Thoracic aorta (tissue), 2 donors: ENCODE data around the gene VPREB1. TPM values are rescaled to one million over a fixed set of nuclear protein-coding genes. Genes with fewer than 3 reads are reported as not detected.
"Not testable (repeated sequence)": the region's sequence is repeated elsewhere in the genome, so short reads cannot be mapped to it uniquely, and the experiment has no call there.

Source experiments
- ATAC-seq: fragments of 150-250 bp; one replicate; pipeline ENCODE4 v1.8.0; 2017; ENCODE audit warnings: low read depth; ENCODE audit not compliant: insufficient number of reproducible peaks, low FRiP score
- DNase-seq: peaks from one replicate; pipeline ENCODE4 v3.0.0-alpha.2; 2020; ENCODE audit warnings: low spot score
- H3K27ac ChIP-seq, 2 donors: fragments of 200-600 bp; sonication (generic); 1 replicate in 1 of 2; 2 replicates in 1 of 2; pipeline ENCODE4 v1.5.1; 2016; ENCODE audit warnings: mild to moderate bottlenecking in 2 of 2, moderate library complexity in 2 of 2
- H3K27me3 ChIP-seq: fragments of 200-600 bp; sonication (generic); replicated peaks from 2 replicates; pipeline ENCODE4 v1.6.0; 2016; ENCODE audit warnings: mild to moderate bottlenecking; ENCODE audit not compliant: insufficient read depth
- H3K36me3 ChIP-seq: fragments of 200-600 bp; sonication (generic); one replicate; pipeline ENCODE4 v1.5.1; 2016
- H3K4me1 ChIP-seq, 2 donors: fragments of 200-600 bp; sonication (generic); 1 replicate in 1 of 2; 2 replicates in 1 of 2; pipeline versions ENCODE4 v1.5.1 to v1.6.0; 2016; ENCODE audit warnings: low read depth in 2 of 2, mild to moderate bottlenecking in 1 of 2; ENCODE audit not compliant: control insufficient read depth in 1 of 2
- H3K4me3 ChIP-seq: fragments of 200-600 bp; sonication (generic); 2 replicates; pipeline ENCODE4 v1.5.1; 2016; ENCODE audit warnings: mild to moderate bottlenecking
- H3K9me3 ChIP-seq: fragments of 200-600 bp; sonication (generic); 2 replicates; pipeline ENCODE4 v1.5.1; 2016
- total RNA-seq, 2 donors: library from RNA; depleted of rRNA; stranded (reverse); fragments of >200 nt; gene quantifications; one replicate each; pipeline versions ENCODE4 v1.1.0 to v1.2.3, GENCODE V29; 2016

VPREB1 gene
- total RNA-seq, 2 donors from 2014 or later: not detected

- H3K27ac ChIP-seq, H3K36me3 ChIP-seq, ATAC-seq, H3K4me1 ChIP-seq, H3K27me3 ChIP-seq, H3K9me3 ChIP-seq, DNase-seq, H3K4me3 ChIP-seq: not testable (repeated sequence)
Measured at GRCh38 chr22:22286390-22287105, 42.0 kb downstream of the VPREB1 start.

GRCh38 chr22:22287106-22287626 lies 42.6 kb downstream of the VPREB1 start:
- H3K36me3 ChIP-seq, H3K27ac ChIP-seq, ATAC-seq, H3K4me3 ChIP-seq, DNase-seq, H3K27me3 ChIP-seq, H3K9me3 ChIP-seq, H3K4me1 ChIP-seq: not testable (repeated sequence)

- not testable (repeated sequence) for H3K4me3 ChIP-seq, H3K9me3 ChIP-seq, H3K27ac ChIP-seq, H3K27me3 ChIP-seq, H3K4me1 ChIP-seq, DNase-seq, ATAC-seq, H3K36me3 ChIP-seq
Measured at GRCh38 chr22:22289666-22290065, 45.1 kb downstream of the VPREB1 start.

- H3K36me3 ChIP-seq, DNase-seq, H3K4me1 ChIP-seq, ATAC-seq, H3K9me3 ChIP-seq, H3K27ac ChIP-seq, H3K27me3 ChIP-seq, H3K4me3 ChIP-seq: not testable (repeated sequence)
Measured at GRCh38 chr22:22291129-22291806, 46.7 kb downstream of the VPREB1 start.

GRCh38 chr22:22292656-22293055 lies 48.1 kb downstream of the VPREB1 start:
- not testable (repeated sequence) for H3K27me3 ChIP-seq, H3K36me3 ChIP-seq, H3K27ac ChIP-seq, H3K9me3 ChIP-seq, H3K4me1 ChIP-seq, H3K4me3 ChIP-seq, ATAC-seq, DNase-seq

GRCh38 chr22:22293436-22293835 lies 48.9 kb downstream of the VPREB1 start:
- not testable (repeated sequence) for H3K9me3 ChIP-seq, ATAC-seq, H3K27me3 ChIP-seq, H3K4me1 ChIP-seq, H3K36me3 ChIP-seq, DNase-seq, H3K4me3 ChIP-seq, H3K27ac ChIP-seq

- not testable (repeated sequence) for ATAC-seq, H3K27me3 ChIP-seq, H3K9me3 ChIP-seq, H3K27ac ChIP-seq, H3K36me3 ChIP-seq, H3K4me1 ChIP-seq, DNase-seq, H3K4me3 ChIP-seq
Measured at GRCh38 chr22:22294641-22295040, 50.1 kb downstream of the VPREB1 start.
